GM18519 (cell line): ENCODE data around the gene STK31.
"Not testable (repeated sequence)": the region's sequence is repeated elsewhere in the genome, so short reads cannot be mapped to it uniquely, and the experiment has no call there.

ENCODE experiments used
- ATAC-seq: cut with Tn5 transposase; IDR thresholded peaks from one replicate; pipeline ENCODE4 v1.9.1; 2021; ENCODE audit warnings: mild to moderate bottlenecking, moderate library complexity; ENCODE audit not compliant: unreplicated experiment, low FRiP score

STK31 gene, protein sequence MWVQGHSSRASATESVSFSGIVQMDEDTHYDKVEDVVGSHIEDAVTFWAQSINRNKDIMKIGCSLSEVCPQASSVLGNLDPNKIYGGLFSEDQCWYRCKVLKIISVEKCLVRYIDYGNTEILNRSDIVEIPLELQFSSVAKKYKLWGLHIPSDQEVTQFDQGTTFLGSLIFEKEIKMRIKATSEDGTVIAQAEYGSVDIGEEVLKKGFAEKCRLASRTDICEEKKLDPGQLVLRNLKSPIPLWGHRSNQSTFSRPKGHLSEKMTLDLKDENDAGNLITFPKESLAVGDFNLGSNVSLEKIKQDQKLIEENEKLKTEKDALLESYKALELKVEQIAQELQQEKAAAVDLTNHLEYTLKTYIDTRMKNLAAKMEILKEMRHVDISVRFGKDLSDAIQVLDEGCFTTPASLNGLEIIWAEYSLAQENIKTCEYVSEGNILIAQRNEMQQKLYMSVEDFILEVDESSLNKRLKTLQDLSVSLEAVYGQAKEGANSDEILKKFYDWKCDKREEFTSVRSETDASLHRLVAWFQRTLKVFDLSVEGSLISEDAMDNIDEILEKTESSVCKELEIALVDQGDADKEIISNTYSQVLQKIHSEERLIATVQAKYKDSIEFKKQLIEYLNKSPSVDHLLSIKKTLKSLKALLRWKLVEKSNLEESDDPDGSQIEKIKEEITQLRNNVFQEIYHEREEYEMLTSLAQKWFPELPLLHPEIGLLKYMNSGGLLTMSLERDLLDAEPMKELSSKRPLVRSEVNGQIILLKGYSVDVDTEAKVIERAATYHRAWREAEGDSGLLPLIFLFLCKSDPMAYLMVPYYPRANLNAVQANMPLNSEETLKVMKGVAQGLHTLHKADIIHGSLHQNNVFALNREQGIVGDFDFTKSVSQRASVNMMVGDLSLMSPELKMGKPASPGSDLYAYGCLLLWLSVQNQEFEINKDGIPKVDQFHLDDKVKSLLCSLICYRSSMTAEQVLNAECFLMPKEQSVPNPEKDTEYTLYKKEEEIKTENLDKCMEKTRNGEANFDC

DNA sequence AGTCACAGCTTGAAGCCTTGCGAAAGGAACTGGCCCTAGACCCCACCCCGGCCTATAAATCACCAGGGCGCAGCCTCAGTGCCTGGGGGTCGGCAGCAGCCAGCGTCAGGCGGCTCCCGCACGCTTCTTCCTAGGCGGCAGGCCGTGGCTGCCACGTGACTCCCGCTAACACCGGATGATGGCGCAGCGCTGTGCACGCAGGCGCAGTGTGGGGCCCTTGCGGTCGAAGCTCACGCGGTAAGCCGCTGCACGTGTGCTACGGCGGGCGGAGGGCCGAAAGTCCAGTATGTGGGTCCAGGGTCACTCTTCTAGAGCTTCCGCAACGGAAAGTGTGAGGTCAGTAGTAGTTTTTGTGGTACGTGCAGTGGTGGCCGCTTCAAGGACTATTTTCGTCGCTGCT, at the start of gene STK31:
STK31 (plus strand) TSS at position 220 of the 400 bp plus-strand sequence; CDS start at position 287, 67 bp downstream.
- ATAC-seq = no peak

DNA sequence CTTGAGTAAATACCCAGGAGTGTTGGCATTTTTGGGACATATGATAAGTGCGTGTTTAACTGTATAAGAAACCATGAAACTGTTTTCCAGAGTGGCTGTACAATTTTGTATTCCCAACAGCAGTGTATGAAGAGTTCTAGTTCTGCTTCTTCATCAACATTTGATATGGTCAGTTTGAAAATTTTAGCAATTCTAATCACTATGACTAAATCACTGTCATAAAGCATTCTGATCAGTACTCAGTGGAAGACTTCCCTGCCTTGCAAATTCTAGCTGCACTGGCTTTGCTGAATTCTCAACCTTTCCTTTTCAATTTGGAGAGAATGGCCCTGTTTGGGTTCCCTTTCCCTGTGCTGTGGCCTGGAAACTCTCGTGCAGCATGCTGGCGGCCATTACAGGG, 48.6 kb upstream of the STK31 start:
- ATAC-seq = no peak

DNA sequence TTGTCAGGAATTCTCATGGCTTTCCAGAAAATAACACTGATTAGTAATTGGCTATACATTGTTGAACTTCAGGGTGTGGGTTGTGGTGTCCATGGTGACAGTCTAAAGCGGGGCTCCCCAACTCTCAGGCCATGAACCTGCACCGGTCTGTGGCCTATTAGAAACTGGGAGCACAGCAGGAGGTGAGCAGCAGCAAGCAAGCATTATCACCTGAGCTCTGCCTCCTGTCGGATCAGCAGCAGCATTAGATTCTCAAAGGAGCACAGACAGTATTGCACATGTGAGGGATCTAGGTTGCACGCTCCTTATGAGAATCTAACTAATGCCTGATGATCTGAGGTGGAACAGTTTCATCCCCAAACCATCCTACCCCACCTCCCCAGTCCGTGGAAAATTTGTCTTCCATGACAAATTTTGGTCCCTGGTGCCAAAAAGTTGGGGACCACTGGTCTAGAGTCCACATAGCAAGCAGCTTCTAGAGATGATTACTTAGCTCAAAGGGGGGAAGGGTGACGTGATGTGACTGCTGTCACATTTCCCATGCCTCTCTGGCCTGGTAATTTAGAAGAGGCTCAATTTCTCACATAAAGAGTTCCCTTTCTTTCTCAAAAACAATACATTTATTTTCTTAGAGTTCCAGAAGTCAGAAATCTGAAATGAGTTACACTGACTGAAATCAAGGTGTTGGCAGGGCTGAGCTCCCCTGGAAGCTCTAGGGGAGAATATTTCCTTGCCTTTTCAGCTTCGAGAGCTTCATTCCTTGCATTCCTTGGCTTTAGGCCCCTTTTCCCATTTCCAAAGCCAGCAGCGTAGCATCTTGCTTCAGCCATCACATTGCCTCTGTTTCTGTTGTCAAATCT, 47.7 kb upstream of the STK31 start:
- ATAC-seq = no peak

DNA sequence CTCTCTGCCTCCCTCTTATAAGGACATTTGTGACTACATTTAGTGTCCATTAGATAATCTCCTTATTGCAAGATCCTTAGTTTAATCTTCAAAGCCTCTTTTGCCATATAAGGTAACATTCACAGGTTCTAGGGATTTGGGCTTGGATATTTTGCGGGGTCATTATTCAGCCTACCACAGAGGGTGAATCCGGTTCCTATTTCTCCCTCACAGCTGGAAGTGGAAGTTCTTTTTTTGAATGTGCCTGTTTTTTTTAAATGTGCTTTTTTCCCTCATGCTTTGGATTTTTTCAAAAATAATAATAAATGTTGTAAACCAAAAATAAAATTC, 47.1 kb upstream of the STK31 start:
- no peak for ATAC-seq

DNA sequence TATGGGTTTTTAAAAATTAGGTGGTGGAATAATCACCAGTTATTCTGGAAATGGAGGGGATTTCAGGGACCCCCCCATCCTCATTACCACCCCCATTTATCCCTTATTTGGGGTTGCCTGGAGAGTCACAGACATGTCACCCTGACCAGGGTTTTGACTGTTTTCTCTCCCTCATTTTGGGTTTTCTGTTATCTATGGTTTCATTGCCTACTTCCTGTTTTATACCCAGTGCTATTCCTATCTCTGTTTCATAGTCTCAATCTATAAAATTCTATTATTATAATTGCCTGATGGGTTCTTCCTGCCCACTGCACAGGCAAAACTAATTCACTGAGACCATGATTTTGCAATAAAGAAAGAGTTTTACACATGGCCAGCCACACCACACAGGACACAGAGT, 45.9 kb upstream of the STK31 start:
- ATAC-seq = no peak

DNA sequence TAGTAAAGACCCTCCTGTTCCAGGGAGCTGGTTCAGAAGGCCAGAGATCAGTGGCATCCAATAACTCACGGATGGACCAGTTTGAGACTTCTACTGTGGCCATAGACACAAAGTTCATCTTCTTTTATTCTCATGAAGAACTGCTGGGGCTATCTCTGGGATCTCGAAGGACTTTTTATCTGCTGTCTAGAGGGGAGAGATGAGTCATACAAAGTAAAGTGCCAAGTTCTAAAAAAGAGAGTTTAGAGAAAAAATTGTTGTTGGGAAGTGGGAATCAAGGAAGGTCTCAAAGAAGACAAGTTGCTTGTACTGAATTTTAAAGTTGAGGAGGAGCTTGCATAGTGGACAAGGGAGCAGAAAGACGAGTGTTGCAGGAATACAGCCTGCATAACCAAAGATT, 38.0 kb upstream of the STK31 start:
- ATAC-seq = no peak

DNA sequence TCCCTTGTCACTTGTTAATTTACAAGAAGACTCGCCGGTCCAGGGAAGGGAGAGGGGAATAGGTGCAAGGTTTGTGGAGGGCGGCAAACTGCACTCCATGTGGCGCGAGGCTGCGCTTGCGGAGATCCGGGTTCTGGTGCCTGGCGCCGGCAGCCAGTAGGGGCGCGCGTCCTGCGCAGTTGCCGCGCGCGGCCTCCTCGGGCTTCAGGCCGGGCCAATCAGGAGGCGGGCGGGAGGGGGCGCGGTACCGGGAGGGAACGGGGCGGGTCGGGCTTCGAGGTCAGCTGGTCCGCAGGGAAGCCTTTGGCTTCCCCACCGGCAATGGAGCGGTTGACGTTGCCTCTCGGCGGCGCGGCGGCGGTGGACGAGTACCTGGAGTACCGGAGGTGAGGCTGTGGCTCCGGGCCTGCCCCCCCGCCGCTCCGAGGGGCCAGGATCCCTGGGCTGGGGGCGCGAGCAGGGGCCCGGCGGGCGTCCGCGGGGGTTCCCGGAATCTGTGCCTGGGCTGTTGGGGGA, 30.1 kb upstream of the STK31 start, which contains the start of gene FAM221A:
FAM221A (plus strand) TSS at position 302 of the 516 bp plus-strand sequence; CDS start at position 322, 20 bp downstream.
- ATAC-seq = peak; percentile 98

DNA sequence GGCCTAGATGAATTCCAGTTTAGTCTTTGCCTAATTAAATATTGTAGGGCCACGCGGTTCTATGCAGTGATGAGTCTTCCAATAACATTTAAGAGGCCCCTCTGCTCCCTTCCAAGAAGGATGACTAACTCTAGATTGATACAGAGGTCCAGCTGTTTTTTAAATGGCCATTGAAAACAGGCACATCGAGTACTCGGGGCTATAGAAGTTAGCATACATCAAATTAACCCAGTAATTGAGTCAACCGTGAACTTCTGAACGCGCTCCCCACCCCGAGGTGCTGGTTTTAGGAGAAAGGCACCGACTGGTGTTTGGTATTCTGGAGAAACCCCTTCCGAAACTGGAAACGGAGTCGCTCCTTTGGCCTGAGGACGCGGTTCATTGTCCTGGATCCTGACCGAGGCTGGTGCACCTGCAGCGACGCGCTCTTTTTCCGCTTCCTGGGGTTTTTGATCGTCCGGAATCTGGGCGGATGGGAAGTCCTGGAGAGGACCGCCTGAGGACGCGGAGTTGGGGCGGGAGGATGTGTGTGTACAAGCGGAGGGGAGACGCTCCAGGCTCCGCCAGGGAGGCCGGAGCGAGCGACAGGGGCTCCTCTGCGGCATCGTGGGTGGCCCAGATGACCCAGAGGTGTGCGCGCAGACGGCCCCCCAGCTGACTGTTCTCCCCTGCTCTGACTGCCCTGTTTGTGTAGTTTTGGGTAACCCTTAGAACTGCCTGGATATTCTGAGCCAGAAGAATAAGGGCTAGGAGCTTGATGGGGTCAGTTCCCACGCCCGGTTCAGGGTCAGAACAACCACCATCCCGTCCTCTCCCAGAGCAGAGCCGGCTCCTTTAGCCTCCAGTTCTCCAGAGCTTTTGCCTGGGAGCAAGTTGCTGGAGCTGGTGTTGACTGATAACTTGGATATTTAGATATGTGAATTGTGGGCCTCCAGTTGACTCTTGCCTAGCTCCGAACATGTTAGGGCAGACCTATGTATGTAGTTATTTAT, 29.3 kb upstream of the STK31 start:
- ATAC-seq = no peak

DNA sequence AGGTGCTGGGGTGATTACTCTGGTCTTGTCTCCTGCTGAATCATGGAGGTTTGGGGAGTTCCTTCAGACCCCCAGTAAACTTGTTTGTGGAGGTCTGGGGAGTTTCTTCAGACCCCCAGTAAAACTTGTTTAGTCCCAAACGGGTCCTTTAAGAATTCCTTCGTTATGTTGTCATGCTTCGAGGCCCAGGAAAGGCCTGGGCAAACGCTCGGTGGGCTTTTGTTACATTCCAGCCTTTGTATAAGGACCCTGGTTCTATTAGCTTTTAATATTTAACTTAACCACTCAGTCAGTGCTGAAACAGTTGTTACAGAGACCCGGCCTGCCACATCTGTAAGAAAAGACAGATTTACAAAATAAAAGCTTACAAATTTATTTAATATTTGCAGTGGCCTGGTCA, 26.0 kb upstream of the STK31 start:
- ATAC-seq = not testable (repeated sequence)

DNA sequence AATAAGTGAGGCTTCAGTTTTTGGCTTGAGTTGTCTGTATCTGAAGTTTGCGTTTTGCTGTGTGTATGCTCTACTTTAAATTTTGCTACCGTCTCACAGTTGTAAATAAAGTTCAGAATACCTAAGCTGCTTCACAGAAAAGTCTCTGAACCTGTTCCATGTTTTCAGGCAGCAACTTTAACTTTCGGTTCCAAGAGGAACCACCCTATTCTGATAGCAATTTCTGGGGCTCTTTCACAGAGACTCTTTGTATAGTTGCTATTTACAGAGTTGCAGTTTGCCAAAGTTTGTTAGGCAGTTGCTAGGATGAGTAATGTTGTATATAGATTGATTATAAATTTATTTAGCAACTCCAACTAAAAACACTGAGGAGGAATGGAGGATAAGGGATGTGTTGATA, 24.3 kb upstream of the STK31 start:
- no peak for ATAC-seq

DNA sequence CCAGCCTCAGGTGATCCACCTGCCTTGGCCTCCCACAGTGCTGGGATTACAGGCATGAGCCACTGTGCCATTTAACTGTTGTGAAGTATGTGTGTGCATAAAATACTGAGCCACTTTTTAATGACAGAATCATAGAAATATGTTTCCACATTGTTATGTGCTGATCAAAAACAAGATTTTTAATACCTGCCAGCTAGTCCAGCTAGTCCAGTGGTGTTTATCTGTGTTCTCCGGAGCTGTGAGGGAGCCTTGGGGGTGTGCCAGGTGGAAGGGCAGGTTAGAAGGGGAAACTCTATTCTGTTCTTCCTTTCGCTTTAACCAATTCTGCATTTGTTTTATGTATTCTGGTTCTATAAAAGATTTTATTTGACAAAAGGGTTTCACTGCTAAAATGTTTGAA, 23.0 kb upstream of the STK31 start:
- no peak for ATAC-seq

DNA sequence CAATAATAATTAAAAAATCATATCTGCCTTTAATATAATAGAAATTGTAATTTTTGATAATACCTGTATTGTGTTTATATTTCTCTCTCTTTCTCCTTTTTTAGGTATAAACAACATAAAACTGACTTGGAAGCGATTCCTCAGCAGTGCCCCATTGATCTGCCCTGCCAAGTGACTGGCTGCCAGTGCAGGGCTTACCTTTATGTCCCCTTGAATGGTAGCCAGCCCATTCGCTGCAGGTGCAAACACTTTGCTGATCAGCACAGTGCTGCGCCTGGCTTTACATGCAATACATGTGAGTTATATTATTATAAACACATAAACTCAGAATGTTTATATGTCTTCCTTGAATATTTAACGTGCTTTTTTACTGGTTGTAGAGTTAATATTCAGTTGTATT, 20.9 kb upstream of the STK31 start:
- no peak for ATAC-seq

DNA sequence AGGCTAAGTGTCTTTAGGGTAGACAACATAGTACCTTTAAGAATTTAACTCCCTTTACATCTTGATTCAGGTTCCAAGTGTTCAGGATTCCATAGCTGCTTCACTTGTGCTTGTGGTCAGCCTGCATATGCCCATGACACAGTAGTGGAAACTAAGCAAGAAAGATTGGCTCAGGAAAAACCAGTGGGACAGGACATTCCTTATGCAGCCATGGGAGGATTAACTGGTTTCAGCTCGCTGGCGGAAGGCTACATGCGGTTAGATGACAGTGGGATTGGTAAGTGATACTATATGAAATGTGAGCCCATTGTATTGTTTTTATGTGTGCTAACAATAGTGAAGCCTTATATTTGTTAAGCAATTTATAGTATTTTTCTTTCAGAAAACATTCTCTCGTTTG, 18.7 kb upstream of the STK31 start:
- ATAC-seq = no peak

DNA sequence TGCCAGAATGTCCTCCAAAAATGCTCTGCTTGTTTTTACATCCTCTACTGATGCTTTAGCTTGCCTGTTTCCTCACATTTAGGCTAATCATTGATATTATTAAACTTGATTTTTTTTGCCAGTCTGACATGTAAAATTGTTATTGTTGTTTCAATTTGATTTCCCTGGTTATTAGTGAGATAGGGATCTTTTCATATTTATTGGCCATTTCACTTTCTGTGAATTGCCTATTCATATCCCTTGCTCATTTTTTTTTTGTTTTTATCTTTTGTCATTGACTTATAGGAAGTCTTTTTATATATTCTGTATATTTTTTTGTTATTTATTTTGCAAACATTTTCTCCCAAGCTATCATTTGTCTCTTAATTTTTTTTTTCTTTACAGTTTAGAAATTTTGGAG, 16.8 kb upstream of the STK31 start:
- ATAC-seq = no peak

DNA sequence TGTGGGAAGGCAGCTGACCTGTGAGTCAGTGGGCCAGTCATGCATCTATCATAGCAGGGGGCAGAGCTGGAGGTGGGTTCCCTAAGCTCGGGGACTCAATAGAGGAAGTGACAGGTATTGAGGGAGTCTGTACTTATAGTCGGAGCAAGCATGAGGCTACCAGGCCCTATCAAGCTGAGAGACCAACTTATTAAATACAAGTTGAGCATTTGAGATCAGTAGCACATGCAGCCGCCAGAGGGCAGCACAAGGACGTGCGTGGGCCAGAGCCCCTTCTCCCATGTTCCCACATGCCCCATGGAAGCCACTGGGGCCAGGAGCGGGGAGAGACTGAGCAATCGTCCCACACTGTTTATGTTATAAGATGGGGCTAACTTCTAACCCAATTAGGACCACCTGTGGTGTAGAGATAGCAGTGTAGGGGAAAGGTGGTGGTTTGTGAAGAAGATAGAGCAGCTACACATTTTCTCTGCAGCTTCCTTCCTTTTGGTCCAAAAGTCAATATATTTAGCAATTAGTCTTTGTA, 13.0 kb upstream of the STK31 start:
- peak; percentile 58 for ATAC-seq

DNA sequence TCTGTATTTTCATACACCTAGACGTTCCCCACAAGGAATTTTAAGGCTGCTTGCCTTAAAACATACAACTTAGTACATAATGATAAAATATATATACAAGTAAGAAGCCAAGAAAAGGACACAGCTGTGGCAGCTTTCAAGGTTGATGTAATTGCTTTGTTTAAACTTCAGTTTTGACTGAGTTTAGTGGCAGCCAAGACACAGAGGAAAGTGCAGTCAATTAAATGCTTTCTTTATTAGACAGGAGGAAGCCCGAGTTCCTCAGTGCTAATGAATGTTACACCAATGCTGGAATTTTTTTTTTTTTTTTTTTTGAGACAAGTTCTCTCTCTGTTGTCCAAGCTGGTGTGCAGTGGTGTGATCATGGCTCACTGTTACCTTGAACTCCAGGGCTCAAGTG, 11.2 kb upstream of the STK31 start:
- ATAC-seq = no peak

DNA sequence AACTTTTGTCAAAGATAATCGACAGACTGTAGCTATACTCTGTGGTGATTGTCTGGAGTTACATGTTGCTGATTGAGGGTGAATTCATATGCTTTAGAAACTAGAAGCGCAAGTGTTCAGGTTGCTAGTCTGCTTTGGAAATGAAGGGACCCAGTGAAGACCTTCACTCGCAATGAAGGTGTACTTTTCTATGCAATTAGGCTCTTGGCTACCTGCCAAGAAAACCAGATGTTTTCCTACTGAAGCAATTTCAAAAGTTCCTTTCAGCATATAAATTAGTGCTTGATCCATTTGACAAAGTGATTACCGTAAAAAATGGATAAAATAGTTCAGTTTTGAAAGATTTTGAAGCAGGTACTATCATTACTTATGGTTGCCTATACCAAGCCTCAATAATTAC, 10.0 kb upstream of the STK31 start:
- no peak for ATAC-seq

DNA sequence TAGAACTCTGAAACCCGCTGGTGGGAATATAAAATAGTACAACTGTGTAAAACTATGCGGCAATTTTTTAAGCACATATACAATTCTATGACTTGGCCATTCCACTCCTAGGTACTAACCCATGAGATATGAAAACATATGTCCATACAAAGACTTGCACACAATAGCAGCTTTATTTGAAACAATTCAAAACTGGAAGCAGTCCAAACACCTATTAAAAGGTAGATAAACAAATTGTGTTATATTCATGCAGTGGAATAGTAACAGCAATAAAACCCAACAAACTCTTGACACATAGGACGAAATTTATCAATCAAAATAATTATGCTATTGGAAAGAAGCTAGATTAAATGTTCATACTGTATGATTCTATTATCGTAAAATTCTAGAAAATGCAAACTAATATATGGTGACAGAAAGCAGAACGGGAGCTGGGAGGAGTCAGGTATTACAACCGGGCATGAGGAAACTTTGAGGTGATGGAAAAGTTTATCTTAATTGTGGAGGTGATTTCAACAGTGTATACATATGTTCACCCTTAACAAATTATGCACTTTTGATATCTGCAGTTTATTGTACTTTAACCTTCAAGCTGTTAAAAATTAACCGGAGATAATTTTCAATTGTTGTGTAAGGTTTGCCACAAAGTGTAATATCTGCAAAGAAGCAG, 803 bp upstream of the STK31 start:
- ATAC-seq = no peak
